K562 (cell line): Measurements from ENCODE around the gene FOXJ1. TPM values are rescaled to one million over a fixed set of nuclear protein-coding genes. Genes with fewer than 3 reads are reported as not detected.

Source experiments
- ASH1L ChIP-seq: fragments of 450-650 bp; IDR thresholded peaks from 2 replicates; pipeline ENCODE4 v1.6.1; 2018; ENCODE audit warnings: borderline replicate concordance, mild to moderate bottlenecking, low read depth; ENCODE audit not compliant: partially characterized antibody
- BRD4 ChIP-seq: fragments of 200-600 bp; sonication (generic); IDR thresholded peaks from 2 replicates; pipeline ENCODE4 v1.6.1; 2017; ENCODE audit warnings: inconsistent platforms
- FOXM1 ChIP-seq, 2 experiments: fragments of 450-650 bp in 1 of 2; sonication (generic) in 1 of 2; formaldehyde crosslinking in 1 of 2; IDR thresholded peaks; 2 replicates each; pipeline versions ENCODE4 v1.6.1 to v1.9.0; 2017 to 2022; ENCODE audit warnings: low read depth in 2 of 2, mild to moderate bottlenecking in 2 of 2, missing genetic modification reagents in 1 of 2, moderate library complexity in 1 of 2
- HDAC1 ChIP-seq, 2 experiments: fragments of 450-650 bp; IDR thresholded peaks; 2 replicates each; pipeline ENCODE4 v1.6.1; 2016 to 2017; ENCODE audit warnings: inconsistent platforms in 1 of 2, mild to moderate bottlenecking in 1 of 2, moderate library complexity in 1 of 2
- LARP7 ChIP-seq: fragments of 450-650 bp; IDR thresholded peaks from 2 replicates; pipeline ENCODE4 v1.6.1; 2016
- NONO ChIP-seq, 2 experiments: fragments of 200-400 bp in 1 of 2; fragments of 450-650 bp in 1 of 2; formaldehyde crosslinking in 1 of 2; IDR thresholded peaks; 2 replicates each; pipeline ENCODE4 v1.6.1; 2017; ENCODE audit warnings: low read depth in 2 of 2, mild to moderate bottlenecking in 2 of 2, moderate library complexity in 2 of 2, low read length in 1 of 2
- POLR3G ChIP-seq: IDR thresholded peaks from 2 replicates; pipeline ENCODE4 v1.6.1; 2011; ENCODE audit not compliant: insufficient read length, insufficient replicate concordance; ENCODE audit errors: extremely low read depth
- RREB1 ChIP-seq: fragments of 250-450 bp; sonication (Bioruptor Pico); IDR thresholded peaks from 2 replicates; pipeline ENCODE4 v1.4.0; 2020
- SIX5 ChIP-seq, 2 experiments: IDR thresholded peaks; 2 replicates each; pipeline ENCODE4 v1.6.1; 2011; ENCODE audit warnings: low read length in 2 of 2, borderline replicate concordance in 1 of 2, low read depth in 1 of 2, mild to moderate bottlenecking in 1 of 2, moderate library complexity in 1 of 2; ENCODE audit not compliant: insufficient read depth in 1 of 2
- VEZF1 ChIP-seq: fragments of 200-800 bp; sonication (Bioruptor generic); IDR thresholded peaks from 2 replicates; pipeline ENCODE4 v1.6.1; 2017; ENCODE audit warnings: missing genetic modification characterization, missing compliant biosample characterization
- ZBTB11 ChIP-seq, 3 experiments: fragments of 200-800 bp in 1 of 3; fragments of 250-450 bp in 1 of 3; fragments of 450-650 bp in 1 of 3; sonication (Bioruptor Pico) in 1 of 3; sonication (Bioruptor generic) in 1 of 3; formaldehyde crosslinking in 1 of 3; IDR thresholded peaks; 2 replicates each; pipeline versions ENCODE4 v1.6.1 to v1.8.0; 2016 to 2022; ENCODE audit warnings: mild to moderate bottlenecking in 2 of 3, missing genetic modification characterization in 2 of 3, missing compliant biosample characterization in 1 of 3, moderate library complexity in 1 of 3
- ZBTB8A ChIP-seq: fragments of 450-650 bp; IDR thresholded peaks from 2 replicates; pipeline ENCODE4 v1.6.1; 2018; ENCODE audit warnings: mild to moderate bottlenecking, moderate library complexity; ENCODE audit not compliant: partially characterized antibody
- ZNF316 ChIP-seq: fragments of 450-650 bp; IDR thresholded peaks from 2 replicates; pipeline ENCODE4 v1.6.1; 2016
- ZNF75A ChIP-seq: fragments of 450-650 bp; formaldehyde crosslinking; IDR thresholded peaks from 2 replicates; pipeline ENCODE4 v1.4.0; 2020; ENCODE audit warnings: mild to moderate bottlenecking
- polyA plus RNA-seq, 8 experiments: library from polyadenylated mRNA; depleted of rRNA in 4 of 8; stranded (reverse) in 5 of 8; unstranded in 3 of 8; fragments of >200 nt; fragmentation: Nextera tagmentation in 2 of 8; fragmentation: Illumina TruSeq in 1 of 8; extraction: Ambion mirVana in 2 of 8; extraction: Trizol in 1 of 8; gene quantifications; 2 replicates each; pipeline versions ENCODE4 v1.2.1 to v1.2.3, GENCODE V29; 2011 to 2014; ENCODE audit warnings: inconsistent platforms in 1 of 8, missing spikeins in 1 of 8
- total RNA-seq, 7 experiments: library from RNA; depleted of rRNA in 6 of 7; stranded (reverse); fragments of >200 nt in 6 of 7; fragmentation: Illumina TruSeq in 2 of 7; extraction: Trizol in 2 of 7; gene quantifications; 2 replicates each; pipeline versions ENCODE4 v1.2.1 to v1.2.3, GENCODE V29; 2011 to 2021; ENCODE audit warnings: low replicate concordance in 1 of 7

The FOXJ1 gene
- total and polyA plus RNA-seq, 9 of the 15 experiments (the other 6 are each of a cell fraction or from before 2014, with no cell fraction given), result 0.07 TPM; not detected in 8

GRCh38 chr17:76103274-76104139 is 37.5 kb downstream of the FOXJ1 start, which contains the start of gene EXOC7 (continued):
- TF ChIP-seq RREB1 (CRISPR knock-in tag), result no peak
- no peak for TF ChIP-seq ZNF75A (CRISPR knock-in tag)
- peak; percentile 69; the same call in 1 of the 2 replicates for TF ChIP-seq BRD4
- TF ChIP-seq LARP7, result 0 out of 2 replicates have a peak, but pooled peaks have one; percentile 21
- TF ChIP-seq POLR3G, result no peak
- 0 out of 4 replicates have a peak, but pooled peaks of 1 of the 2 experiments have one; percentile 2 for TF ChIP-seq SIX5 (IDR thresholded peaks at IDR 0.05; ENCODE audit: borderline replicate concordance in 1 of 2, insufficient read depth in 1 of 2, low read depth in 1 of 2, low read length in 2 of 2)
- peak; percentile 81 for TF ChIP-seq VEZF1 (CRISPR knock-in tag)
- no peak for TF ChIP-seq NONO (IDR thresholded peaks at IDR 0.05; ENCODE audit: low read depth in 2 of 2, low read length in 1 of 2)
- TF ChIP-seq ZBTB11 (CRISPR knock-in tag; IDR thresholded peaks at IDR 0.05), result peak in 2 of 3 experiments; percentile 20 to 84; a peak in 2 of 6 replicates
- peak in 1 of 2 experiments; percentile 95; a peak in 2 of 4 replicates for TF ChIP-seq HDAC1 (IDR thresholded peaks at IDR 0.05)
- peak; percentile 61 for TF ChIP-seq ZNF316
- TF ChIP-seq ZBTB8A, result no peak
- no peak for TF ChIP-seq FOXM1 (IDR thresholded peaks at IDR 0.05; ENCODE audit: low read depth)
- 0 out of 2 replicates have a peak, but pooled peaks have one; percentile 24 for TF ChIP-seq FOXM1 (CRISPR knock-in tag; IDR thresholded peaks at IDR 0.05; ENCODE audit: low read depth)
- no peak for TF ChIP-seq ASH1L
